Subcutaneous adipose tissue (tissue), 4 donors: ENCODE measurements around the gene CC2D1A. TPM values are rescaled to one million over a fixed set of nuclear protein-coding genes. Genes with fewer than 3 reads are reported as not detected.

ENCODE experiments used
- total RNA-seq, 4 donors: library from RNA; depleted of rRNA; stranded (reverse); fragments of >200 nt; gene quantifications; one replicate each; pipeline ENCODE4 v1.1.0, GENCODE V29; 2016
- TF ChIP-seq, protein P1 (sequence below): fragments of 450-650 bp; IDR thresholded peaks from one replicate; pipeline ENCODE4 v1.5.1; 2016; ENCODE audit warnings: low read depth, mild to moderate bottlenecking, control low read depth, antibody characterized with exemption, moderate library complexity

The CC2D1A gene
- total RNA-seq, 4 donors from 2014 or later = 15.2 to 36.2 (median 16.5) TPM

DNA sequence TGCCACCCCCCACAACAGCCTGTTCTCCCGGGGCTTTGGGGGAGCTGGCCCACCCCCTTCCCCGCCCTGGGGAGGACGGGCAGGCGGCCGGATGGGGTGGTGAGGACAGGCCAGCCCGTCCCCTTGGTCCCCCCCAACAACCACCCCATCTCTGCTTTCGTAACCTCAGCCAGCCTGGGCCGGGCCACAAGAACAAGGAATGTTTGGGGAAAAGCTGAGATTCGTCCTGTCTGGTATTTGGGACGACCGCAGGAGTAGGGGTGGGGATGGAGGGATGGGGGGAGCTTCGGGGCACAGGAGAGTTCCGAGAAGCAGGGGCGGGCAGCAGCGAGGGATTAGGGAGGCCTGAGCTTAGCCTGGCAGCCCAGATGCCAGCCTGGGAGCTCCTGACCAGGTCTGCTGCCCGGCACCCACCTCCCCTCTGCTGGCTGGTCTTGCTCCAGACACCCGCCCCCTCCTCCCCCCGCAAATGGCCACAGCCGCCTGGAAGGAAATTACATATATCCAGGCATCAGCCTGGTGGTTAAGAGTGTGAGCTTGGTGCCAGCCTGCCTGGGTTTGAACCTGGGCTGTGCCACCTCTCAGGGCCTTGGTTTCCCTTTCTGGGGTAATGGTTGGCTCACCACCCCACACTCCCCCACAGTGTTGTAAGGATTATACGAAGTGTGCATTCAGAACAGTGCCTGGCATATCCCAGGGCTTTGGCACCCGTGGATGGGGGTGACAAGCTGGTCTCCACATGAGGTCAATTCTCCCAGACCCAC lies 32.5 kb downstream of the CC2D1A start, which contains the start of gene PODNL1:
Gene PODNL1, minus strand, starts transcription at position 117 of the 764 bp plus-strand sequence. CDS start 236 bp downstream, outside the sequence.
- TF ChIP-seq, protein P1, sequence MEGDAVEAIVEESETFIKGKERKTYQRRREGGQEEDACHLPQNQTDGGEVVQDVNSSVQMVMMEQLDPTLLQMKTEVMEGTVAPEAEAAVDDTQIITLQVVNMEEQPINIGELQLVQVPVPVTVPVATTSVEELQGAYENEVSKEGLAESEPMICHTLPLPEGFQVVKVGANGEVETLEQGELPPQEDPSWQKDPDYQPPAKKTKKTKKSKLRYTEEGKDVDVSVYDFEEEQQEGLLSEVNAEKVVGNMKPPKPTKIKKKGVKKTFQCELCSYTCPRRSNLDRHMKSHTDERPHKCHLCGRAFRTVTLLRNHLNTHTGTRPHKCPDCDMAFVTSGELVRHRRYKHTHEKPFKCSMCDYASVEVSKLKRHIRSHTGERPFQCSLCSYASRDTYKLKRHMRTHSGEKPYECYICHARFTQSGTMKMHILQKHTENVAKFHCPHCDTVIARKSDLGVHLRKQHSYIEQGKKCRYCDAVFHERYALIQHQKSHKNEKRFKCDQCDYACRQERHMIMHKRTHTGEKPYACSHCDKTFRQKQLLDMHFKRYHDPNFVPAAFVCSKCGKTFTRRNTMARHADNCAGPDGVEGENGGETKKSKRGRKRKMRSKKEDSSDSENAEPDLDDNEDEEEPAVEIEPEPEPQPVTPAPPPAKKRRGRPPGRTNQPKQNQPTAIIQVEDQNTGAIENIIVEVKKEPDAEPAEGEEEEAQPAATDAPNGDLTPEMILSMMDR = no peak

- TF ChIP-seq, protein P1 = no peak
Measured at GRCh38 chr19:13942023-13942684, 36.2 kb downstream of the CC2D1A start.

GRCh38 chr19:13946414-13946813 lies 40.4 kb downstream of the CC2D1A start:
- TF ChIP-seq, protein P1 = no peak

DNA sequence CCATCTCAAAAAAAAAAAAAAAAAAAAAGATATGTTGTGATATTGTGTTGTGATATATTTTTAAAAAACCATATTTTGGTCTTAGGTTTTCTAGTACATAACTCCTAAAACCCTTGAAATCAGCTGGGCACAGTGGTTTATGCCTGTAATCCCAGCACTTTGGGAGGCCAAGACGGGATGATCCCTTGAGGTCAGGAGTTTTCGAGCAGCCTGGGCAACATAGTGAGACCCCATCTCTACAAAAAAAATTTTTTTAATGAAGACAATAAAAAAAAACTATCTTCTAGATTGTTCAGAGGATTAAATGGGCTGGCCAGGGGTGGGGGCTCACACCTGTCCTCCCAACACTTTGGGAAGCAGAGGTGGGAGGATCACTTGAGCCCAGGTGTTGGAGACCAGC lies 45.0 kb downstream of the CC2D1A start:
- TF ChIP-seq, protein P1 = no peak

DNA sequence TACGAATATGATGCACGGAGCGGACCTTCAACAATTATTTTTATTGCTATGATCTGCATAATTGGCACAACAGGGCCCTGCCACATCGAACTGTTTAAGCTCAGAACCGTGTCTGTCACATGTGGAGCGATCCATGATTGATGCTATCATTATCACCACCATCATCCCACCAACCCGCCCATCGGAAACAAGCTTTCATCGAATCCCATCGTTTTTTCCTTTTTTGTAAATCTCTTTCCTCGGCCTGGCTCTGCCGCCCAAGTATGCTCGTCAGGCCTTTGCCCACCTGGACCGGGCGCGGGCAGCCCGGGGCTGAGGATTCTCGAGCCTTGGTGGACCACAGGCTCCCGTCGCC lies 45.8 kb downstream of the CC2D1A start:
- TF ChIP-seq, protein P1 = no peak

- TF ChIP-seq, protein P1 = no peak
Measured at GRCh38 chr19:13952154-13952930, 46.3 kb downstream of the CC2D1A start, which contains the start of gene DCAF15. Gene DCAF15, plus strand, starts transcription at chr19:13952509. Its CDS starts 4 bp downstream, at chr19:13952513.
